ENCODE data around the gene ITGAL.
"Not testable (repeated sequence)": the region's sequence is repeated elsewhere in the genome, so short reads cannot be mapped to it uniquely, and the experiment has no call there.

Gene ITGAL

GRCh38 chr16:30457743-30458560, 14.6 kb upstream of the ITGAL start:
- DNase-seq (ENCODE audit: low read depth in 2 of 2) = no peak

DNA sequence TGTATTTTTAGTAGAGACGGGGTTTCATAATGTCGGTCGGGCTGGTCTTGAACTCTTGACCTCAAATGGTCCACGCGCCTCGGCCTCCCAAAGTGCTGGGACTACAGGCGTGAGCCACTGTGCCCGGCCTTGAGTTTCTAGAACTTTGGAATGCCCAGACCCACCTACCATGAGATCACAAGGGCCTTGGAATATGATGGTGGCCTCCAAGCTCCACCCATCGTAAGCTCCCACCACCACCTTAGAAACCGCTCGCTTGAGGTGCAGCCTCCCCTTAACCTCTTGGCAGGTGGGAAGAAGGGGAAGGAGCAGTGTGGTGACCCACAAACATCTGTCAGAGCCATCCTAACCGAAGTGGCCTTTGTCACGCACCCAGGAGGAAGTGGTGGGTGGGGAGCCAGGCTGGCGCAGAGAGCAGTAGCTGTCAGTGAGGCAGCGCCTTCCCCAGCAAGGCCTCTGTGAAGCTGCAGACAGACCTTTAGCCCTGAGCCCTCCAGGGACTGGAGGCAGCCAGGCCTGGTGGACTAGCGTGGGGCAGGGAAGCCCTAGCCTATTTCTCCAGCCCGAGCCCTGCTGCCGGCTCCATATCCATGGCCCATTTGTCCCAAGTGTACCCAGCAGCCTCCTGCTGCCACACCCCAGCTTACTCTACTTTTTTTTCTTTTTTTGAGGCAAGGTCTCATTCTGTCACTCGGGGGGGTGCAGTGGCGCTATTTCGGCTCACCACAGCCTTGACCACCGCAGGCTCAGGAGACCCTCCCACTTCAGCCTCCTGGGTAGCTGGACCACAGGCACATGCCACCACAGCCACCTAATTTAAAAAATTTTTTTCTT, 13.8 kb upstream of the ITGAL start:
- DNase-seq (ENCODE audit: low read depth in 2 of 2) = peak; percentile 79 to 84

- no peak for DNase-seq (ENCODE audit: low read depth in 2 of 2)
Observed at GRCh38 chr16:30459456-30459855, 13.1 kb upstream of the ITGAL start.

DNA sequence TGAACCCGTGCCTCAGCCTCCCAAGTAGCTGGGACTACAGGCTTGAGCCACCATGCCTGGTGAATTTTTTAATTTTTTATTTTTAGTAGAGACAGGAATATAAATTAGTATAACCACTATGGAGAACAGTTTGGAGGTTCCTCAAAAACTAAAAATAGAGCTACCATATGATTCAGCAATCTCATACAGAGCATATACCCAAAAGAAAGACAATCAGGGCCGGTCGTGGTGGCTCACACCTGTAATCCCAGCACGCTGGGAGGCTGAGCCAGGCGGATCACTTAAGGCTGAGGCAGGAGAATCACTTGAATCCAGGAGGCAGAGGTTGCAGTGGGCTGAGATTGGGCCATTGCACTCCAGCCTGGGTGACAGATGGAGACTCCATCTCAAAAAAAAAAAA, 11.1 kb upstream of the ITGAL start:
- DNase-seq (ENCODE audit: low read depth in 2 of 2) = not testable (repeated sequence)

- DNase-seq (ENCODE audit: low read depth in 2 of 2) = no peak
Observed at GRCh38 chr16:30464078-30464477, 8.5 kb upstream of the ITGAL start.

DNA sequence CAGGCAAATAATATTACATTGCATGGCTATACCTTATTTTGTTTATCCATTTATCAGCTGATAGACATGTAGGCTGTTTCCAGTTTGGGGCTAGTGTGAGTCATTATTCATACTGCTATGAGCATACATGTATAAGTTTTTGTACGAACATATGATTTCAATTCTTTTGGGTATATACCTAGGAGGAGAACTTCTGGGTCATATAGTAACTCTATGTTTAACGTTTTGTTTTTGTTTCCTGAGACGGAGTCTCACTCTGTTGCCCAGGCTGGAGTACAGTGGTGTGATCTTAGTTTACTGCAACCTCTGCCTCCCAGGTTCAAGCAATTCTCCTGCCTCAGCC, 2.4 kb upstream of the ITGAL start:
- DNase-seq (ENCODE audit: low read depth in 2 of 2) = no peak

DNA sequence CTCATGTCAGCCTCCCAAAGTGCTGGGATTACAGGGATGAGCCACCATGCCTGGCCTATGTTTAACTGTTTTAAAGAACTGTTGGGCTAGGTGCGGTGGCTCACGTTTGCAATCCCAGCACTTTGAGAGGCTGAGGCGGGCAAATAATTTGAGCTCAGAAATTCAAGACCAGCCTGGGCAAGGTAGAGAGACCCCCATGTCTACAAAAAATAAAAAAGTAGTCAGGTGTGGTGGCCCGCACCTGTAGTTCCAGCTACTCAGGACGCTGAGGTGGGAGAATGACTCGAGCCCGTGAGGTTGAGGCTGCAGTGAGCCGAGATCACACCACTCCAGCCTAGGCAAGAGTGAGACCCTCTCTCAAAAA, 1.9 kb upstream of the ITGAL start:
- no peak for DNase-seq (ENCODE audit: low read depth in 2 of 2)

- peak; percentile 30 to 63 for DNase-seq (ENCODE audit: low read depth in 2 of 2)
Observed at GRCh38 chr16:30473231-30474073, 910 bp downstream of the ITGAL start.

- DNase-seq (ENCODE audit: low read depth in 2 of 2) = no peak
Observed at GRCh38 chr16:30474074-30474452, 1.5 kb downstream of the ITGAL start.

DNA sequence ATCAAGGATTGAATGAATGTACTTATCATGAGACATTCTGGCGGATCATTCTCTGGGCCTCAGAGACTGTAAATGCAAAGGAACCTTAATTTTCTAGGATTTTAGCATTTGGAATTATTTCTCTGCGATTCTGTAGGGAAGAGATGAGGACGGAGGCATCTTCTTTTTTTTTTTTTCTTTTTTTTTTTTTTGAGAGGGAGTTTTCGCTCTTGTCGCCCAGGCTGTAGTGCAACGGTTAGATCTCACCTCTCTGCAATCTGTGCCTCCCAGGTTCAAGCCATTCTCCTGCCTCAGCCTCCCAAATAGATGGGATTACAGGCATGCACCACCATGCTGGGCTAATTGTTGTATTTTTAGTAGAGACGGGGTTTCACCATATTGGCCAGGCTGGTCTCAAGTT, 2.1 kb downstream of the ITGAL start:
- no peak for DNase-seq (ENCODE audit: low read depth in 2 of 2)

DNA sequence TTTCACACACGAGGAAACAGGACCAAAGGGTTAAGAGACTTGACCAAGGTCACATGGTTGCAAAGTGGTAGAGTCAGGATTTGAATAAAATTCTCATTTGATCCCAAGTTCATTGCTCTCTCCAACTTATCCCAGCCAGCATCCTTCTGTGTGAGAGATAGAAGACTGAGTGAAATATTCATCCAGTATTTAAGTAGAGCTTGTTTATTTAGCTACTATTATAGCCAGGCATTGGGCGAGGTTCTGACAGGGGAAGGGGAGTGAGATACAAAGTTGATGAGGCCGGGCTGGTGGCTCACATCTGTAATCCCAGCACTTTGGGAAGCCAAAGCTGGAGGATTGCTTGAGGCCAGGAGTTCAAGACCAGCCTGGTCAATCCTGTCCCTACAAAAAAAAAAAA, 4.4 kb downstream of the ITGAL start:
- no peak for DNase-seq (ENCODE audit: low read depth in 2 of 2)

DNA sequence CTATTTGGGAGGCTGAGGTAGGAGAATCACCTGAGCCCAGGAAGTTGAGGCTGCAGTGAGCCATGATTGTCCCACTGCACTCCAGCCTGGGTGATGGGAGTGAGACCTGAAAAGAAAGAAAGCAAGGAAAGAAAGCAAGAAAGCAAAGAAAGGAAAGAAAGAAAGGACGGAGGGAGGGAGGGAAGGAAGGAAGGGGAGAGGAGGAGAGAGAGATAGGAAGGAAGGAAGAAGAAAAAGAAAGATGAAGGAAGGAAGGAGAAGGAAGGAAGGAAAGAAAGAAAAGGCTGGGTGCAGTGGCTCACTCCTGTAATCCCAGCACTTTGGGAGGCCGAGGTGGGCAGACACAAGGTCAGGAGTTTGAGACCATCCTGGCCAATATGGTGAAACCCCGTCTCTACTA, 5.2 kb downstream of the ITGAL start:
- not testable (repeated sequence) for DNase-seq (ENCODE audit: low read depth in 2 of 2)

DNA sequence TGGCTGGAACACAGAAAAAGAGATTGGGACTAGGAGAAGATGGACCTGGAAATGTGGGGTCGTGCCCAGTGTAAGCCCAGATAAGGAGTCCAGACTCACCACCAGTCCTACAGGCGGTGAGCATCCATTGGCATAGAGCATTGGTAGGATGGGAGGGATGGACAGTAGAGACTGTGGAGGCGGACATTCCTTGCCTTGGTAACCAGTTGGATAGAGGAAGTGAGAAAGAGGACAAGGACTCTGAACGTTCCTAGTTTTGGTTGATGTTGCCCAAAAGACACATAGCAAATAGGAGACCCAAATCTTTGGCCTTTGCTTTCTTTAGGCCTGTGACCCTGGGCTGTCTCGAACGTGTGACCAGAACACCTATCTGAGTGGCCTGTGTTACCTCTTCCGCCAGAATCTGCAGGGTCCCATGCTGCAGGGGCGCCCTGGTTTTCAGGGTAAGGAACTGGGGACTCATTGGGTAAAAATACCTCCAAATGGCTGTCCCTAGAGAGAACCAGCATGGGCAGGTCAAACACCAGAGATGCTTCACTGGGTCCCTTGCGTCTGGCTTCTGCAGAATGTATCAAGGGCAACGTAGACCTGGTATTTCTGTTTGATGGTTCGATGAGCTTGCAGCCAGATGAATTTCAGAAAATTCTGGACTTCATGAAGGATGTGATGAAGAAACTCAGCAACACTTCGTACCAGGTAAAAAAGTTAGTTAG, 6.4 kb downstream of the ITGAL start:
- no peak for DNase-seq (ENCODE audit: low read depth in 2 of 2)

- no peak for DNase-seq (ENCODE audit: low read depth in 2 of 2)
Observed at GRCh38 chr16:30481381-30481780, 8.8 kb downstream of the ITGAL start.

DNA sequence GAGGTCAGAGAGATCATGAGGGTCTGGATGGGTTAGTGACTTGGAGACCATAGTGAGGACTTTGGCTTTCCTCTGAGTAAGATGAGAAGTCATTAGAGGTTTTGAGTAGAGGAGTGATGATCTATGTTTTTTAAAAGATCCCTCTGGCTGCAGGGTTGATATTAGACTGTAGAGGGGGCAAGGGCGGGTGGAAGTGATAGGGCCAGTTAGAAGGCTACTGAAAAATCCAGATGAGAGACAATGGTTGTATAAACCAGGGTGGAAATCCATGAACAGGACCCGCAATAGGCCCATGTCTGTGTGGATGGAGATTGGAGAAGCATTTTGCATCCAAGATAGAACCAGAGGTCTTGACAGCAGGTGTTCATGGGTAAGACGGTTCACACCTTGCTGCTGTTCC, 9.8 kb downstream of the ITGAL start:
- DNase-seq (ENCODE audit: low read depth in 2 of 2) = no peak

DNA sequence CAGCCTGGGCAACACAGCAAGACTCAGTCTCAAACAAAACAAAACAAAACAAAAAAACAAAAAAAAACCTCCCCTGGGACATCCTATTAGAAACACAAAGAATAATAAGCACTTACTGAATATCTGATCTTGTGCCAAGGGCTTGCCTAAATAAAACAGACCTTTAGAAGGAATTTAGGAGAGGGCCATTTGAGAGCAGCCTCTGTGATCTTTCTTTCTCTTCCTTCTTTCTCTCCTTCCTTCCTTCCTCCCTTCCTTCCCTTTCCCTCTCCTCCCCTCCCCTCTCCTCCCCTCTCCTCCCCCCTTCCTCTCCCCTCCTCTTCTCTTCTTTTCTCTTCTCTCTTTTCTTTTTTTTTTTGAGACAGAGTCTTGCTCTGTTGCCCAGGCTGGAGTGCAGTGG, 12.3 kb downstream of the ITGAL start:
- no peak for DNase-seq (ENCODE audit: low read depth in 2 of 2)

- no peak for DNase-seq (ENCODE audit: low read depth in 2 of 2)
Observed at GRCh38 chr16:30485818-30486436, 13.4 kb downstream of the ITGAL start.

GRCh38 chr16:30488764-30489605, 16.4 kb downstream of the ITGAL start:
- no peak for DNase-seq (ENCODE audit: low read depth in 2 of 2)

- no peak for DNase-seq (ENCODE audit: low read depth in 2 of 2)
Observed at GRCh38 chr16:30490210-30490609, 17.7 kb downstream of the ITGAL start.

DNA sequence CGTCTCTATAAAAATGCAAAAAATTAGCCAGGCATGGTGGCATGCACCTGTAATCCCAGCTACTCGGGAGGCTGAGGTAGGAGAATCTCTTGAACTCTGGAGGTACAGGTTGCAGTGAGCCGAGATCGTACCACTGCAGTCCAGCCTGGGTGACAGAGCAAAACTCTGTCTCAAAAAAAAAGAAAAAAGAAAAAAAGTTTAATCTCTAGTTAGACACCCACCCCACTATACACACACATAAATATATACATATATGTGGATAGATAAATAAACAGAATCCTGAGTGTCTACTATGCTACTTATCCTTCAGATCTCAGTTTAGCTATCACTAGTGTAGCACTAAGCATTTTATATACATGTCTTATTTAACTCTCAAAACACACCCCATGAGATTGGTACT, 18.7 kb downstream of the ITGAL start:
- DNase-seq (ENCODE audit: low read depth in 2 of 2) = no peak
